ENCODE results near the gene EARS2. TPM values are rescaled to one million over a fixed set of nuclear protein-coding genes. Genes with fewer than 3 reads are reported as not detected.

Gene EARS2
- total and polyA plus RNA-seq, 2 of the 4 experiments (the other 2 are of a cell fraction), result 28.1 to 37.8 TPM

GRCh38 chr16:23505671-23506605, 51.2 kb downstream of the EARS2 start:
- no peak overlapping the region for H3K9ac ChIP-seq (ENCODE audit: low read depth, low read length)
- no peak for DNase-seq
- H3K4me3 ChIP-seq (ENCODE audit: insufficient read depth, low read depth, low read length), result no peak overlapping the region
- H3K79me1 ChIP-seq (ENCODE audit: low read depth in 1 of 2, low read length in 2 of 2), result peaks cover 38 to 85% of the 10 kb centered on the region in 2 experiments
- no peak overlapping the region for H3K4ac ChIP-seq (ENCODE audit: low read depth, low read length)
- H2BK5ac ChIP-seq (ENCODE audit: low read depth, low read length, poor library complexity, severe bottlenecking), result no peak overlapping the region
- dilution Hi-C loops (cut with HindIII; ENCODE audit: low sequenced_read_pairs, unreplicated experiment), result no loop called here
- H3K9me1 ChIP-seq (ENCODE audit: insufficient read depth, low read length), result peaks cover 21% of the 10 kb centered on the region
- peaks cover 2% of the 10 kb centered on the region; the same call in 1 of the 2 replicates for H3K36me3 ChIP-seq (ENCODE audit: control insufficient read depth, insufficient read depth, low read length)
- no peaks in the 10 kb centered on the region for H3K27me3 ChIP-seq (ENCODE audit: control insufficient read depth, insufficient read depth, low read length)
- no peak overlapping the region for H3K18ac ChIP-seq (ENCODE audit: low read depth, low read length)
- TF ChIP-seq MAZ (IDR thresholded peaks at IDR 0.05; ENCODE audit: borderline replicate concordance, low read depth, low read length) (no peak), CTCF (conservative IDR thresholded peaks at IDR 0.05; ENCODE audit: low read depth, low read length) (0 out of 2 replicates have a peak, but pooled peaks have one; percentile 3), MAFK (IDR thresholded peaks at IDR 0.05; ENCODE audit: low read depth, low read length) (no peak), CEBPB (IDR thresholded peaks at IDR 0.05; ENCODE audit: low read depth, low read length) (no peak), RAD21 (IDR thresholded peaks at IDR 0.05; ENCODE audit: low read length) (no peak), RCOR1 (IDR thresholded peaks at IDR 0.05; ENCODE audit: insufficient replicate concordance, low read length) (no peak), CHD1 (IDR thresholded peaks at IDR 0.05; ENCODE audit: low read depth, low read length) (no peak)
- ChIA-PET CTCF (interaction anchor here (0.6 kb wide), 1 partner anchor 34 kb away, joined by 4 read pairs; no protein-coding TSS in a partner anchor), POLR2A (ENCODE audit: unreplicated experiment) (no interaction called here)
- no peak overlapping the region for H3K27ac ChIP-seq (ENCODE audit: insufficient read depth, low read length)
- H2AK5ac ChIP-seq (ENCODE audit: low read depth, low read length), result no peak overlapping the region
- H3K4me2 ChIP-seq (ENCODE audit: low read depth, low read length), result no peak overlapping the region
- 0 out of 2 replicates have a peak overlapping the region, but pooled peaks have one; percentile 9 for H3K23ac ChIP-seq (ENCODE audit: low read depth, low read length)
- no peak overlapping the region for H3K14ac ChIP-seq (replicated peaks; ENCODE audit: low read depth, low read length)
- peaks cover 15% of the 10 kb centered on the region for H3K4me1 ChIP-seq (ENCODE audit: control insufficient read depth, insufficient read depth, low read length)
- no peak overlapping the region for H3K56ac ChIP-seq (ENCODE audit: extremely low read depth, insufficient read depth, low read length)
- no peak for ATAC-seq (ENCODE audit: low read depth)
- no peak overlapping the region for H4K8ac ChIP-seq (ENCODE audit: low read depth in 2 of 2, low read length in 2 of 2)
- in situ Hi-C loops (cut with MboI; ENCODE audit: low sequenced_read_pairs), result no loop called here
- H4K91ac ChIP-seq (ENCODE audit: insufficient read depth, low read depth, low read length), result no peak overlapping the region
- H2AK9ac ChIP-seq (replicated peaks; ENCODE audit: low read depth, low read length, poor library complexity), result peak overlapping the region; percentile 61
- WGBS, 2 experiments (ENCODE audit: extremely low coverage in 2 of 2, insufficient read length in 1 of 2), result 89% methylated on average over 1 of the region's 7 CpGs; no CpG with 5 or more reads in 1 of the 2 experiments
- BruUV-seq (replicated peaks), result no TSS peak
- H2BK15ac ChIP-seq (ENCODE audit: low read depth, low read length), result no peak overlapping the region
- no peak overlapping the region for H2BK120ac ChIP-seq (ENCODE audit: low read depth, low read length)
- no peak overlapping the region for H4K5ac ChIP-seq (ENCODE audit: low read depth, low read length)
- H2AFZ ChIP-seq (replicated peaks; ENCODE audit: low read length, poor library complexity), result no peak overlapping the region
- no peak overlapping the region for H2BK20ac ChIP-seq (ENCODE audit: low read depth, low read length)
- H3K9me3 ChIP-seq (ENCODE audit: control insufficient read depth, insufficient read depth, low read length), result no peaks in the 10 kb centered on the region
- H4K20me1 ChIP-seq (ENCODE audit: insufficient read depth, low read length), result peaks cover 73% of the 10 kb centered on the region
- intact Hi-C loops (cut with micrococcal nuclease), result no loop called here
